ENCODE data around the gene AGTPBP1. TPM values are rescaled to one million over a fixed set of nuclear protein-coding genes. Genes with fewer than 3 reads are reported as not detected.
"Not testable (repeated sequence)": the region's sequence is repeated elsewhere in the genome, so short reads cannot be mapped to it uniquely, and the experiment has no call there.

Gene AGTPBP1
- total RNA-seq, 2 donors from 2014 or later = 11.2 to 11.7 TPM

GRCh38 chr9:85586684-85587083, 155.1 kb downstream of the AGTPBP1 start:
- no peaks in the 10 kb centered on the region for H3K36me3 ChIP-seq
- no peaks in the 10 kb centered on the region for H3K4me1 ChIP-seq
- H3K27me3 ChIP-seq = no peaks in the 10 kb centered on the region
- no peak overlapping the region for H3K27ac ChIP-seq
- H3K4me3 ChIP-seq = no peak overlapping the region
- H3K9me3 ChIP-seq = no peaks in the 10 kb centered on the region
- intact Hi-C loops (cut with DNase I) = no loop called here
- no peak for DNase-seq
- TF ChIP-seq, protein P1, sequence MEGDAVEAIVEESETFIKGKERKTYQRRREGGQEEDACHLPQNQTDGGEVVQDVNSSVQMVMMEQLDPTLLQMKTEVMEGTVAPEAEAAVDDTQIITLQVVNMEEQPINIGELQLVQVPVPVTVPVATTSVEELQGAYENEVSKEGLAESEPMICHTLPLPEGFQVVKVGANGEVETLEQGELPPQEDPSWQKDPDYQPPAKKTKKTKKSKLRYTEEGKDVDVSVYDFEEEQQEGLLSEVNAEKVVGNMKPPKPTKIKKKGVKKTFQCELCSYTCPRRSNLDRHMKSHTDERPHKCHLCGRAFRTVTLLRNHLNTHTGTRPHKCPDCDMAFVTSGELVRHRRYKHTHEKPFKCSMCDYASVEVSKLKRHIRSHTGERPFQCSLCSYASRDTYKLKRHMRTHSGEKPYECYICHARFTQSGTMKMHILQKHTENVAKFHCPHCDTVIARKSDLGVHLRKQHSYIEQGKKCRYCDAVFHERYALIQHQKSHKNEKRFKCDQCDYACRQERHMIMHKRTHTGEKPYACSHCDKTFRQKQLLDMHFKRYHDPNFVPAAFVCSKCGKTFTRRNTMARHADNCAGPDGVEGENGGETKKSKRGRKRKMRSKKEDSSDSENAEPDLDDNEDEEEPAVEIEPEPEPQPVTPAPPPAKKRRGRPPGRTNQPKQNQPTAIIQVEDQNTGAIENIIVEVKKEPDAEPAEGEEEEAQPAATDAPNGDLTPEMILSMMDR (IDR thresholded peaks at IDR 0.05) = no peak
- H3K9ac ChIP-seq (ENCODE audit: low read depth in 2 of 2, low read length in 2 of 2) = no peak overlapping the region

DNA sequence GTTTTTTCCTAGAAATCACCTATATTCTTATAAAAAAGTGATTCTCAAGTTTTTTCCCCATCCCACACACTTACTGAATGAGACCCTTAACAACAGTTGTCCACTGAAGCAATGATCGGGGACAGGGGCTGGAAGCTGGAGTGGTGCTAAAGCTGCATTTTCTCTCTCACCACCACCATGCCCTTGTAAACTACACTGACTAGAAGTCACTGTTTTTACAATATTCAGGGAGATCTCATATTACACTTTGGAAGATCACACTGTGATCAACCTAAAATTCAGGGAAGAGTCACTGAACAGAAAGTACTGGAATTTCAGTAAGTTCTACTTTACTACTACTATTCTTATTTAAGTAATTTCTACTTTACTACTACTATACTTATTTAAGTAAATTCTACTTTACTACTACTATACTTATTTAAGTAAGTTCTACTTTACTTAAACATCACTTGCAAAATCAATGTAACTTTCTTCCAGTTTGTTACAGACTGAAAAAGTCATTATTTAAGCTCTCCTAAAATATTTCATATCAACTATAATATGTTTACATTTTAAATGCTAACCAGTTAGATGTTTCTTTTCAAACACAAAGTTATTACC, 164.3 kb downstream of the AGTPBP1 start:
- no peaks in the 10 kb centered on the region for H3K9me3 ChIP-seq
- H3K9ac ChIP-seq (ENCODE audit: low read depth in 2 of 2, low read length in 2 of 2) = no peak overlapping the region
- no peak overlapping the region for H3K27ac ChIP-seq
- intact Hi-C loops (cut with DNase I) = no loop called here
- H3K4me1 ChIP-seq = no peaks in the 10 kb centered on the region
- no peak overlapping the region for H3K4me3 ChIP-seq
- H3K36me3 ChIP-seq = no peaks in the 10 kb centered on the region
- TF ChIP-seq, protein P1 (IDR thresholded peaks at IDR 0.05) = no peak
- DNase-seq = no peak
- H3K27me3 ChIP-seq = no peaks in the 10 kb centered on the region

GRCh38 chr9:85575868-85576267, 165.9 kb downstream of the AGTPBP1 start:
- no peaks in the 10 kb centered on the region for H3K36me3 ChIP-seq
- intact Hi-C loops (cut with DNase I) = no loop called here
- H3K9me3 ChIP-seq = no peaks in the 10 kb centered on the region
- no peak for DNase-seq
- no peak overlapping the region for H3K27ac ChIP-seq
- no peak overlapping the region for H3K4me3 ChIP-seq
- H3K4me1 ChIP-seq = no peaks in the 10 kb centered on the region
- H3K27me3 ChIP-seq = no peaks in the 10 kb centered on the region
- no peak overlapping the region for H3K9ac ChIP-seq (ENCODE audit: low read depth in 2 of 2, low read length in 2 of 2)
- TF ChIP-seq, protein P1 (IDR thresholded peaks at IDR 0.05) = no peak

- H3K36me3 ChIP-seq; H3K27me3 ChIP-seq; H3K4me3 ChIP-seq; intact Hi-C loops (cut with DNase I); H3K9me3 ChIP-seq; H3K27ac ChIP-seq; DNase-seq; H3K9ac ChIP-seq (ENCODE audit: low read depth in 2 of 2, low read length in 2 of 2); H3K4me1 ChIP-seq: not testable (repeated sequence)
Observed at GRCh38 chr9:85573546-85573945, 168.2 kb downstream of the AGTPBP1 start.

GRCh38 chr9:85572917-85573316, 168.8 kb downstream of the AGTPBP1 start:
- H3K9ac ChIP-seq (ENCODE audit: low read depth in 2 of 2, low read length in 2 of 2); H3K27ac ChIP-seq; DNase-seq; H3K36me3 ChIP-seq; H3K4me3 ChIP-seq; intact Hi-C loops (cut with DNase I); H3K4me1 ChIP-seq; H3K27me3 ChIP-seq; H3K9me3 ChIP-seq: not testable (repeated sequence)

DNA sequence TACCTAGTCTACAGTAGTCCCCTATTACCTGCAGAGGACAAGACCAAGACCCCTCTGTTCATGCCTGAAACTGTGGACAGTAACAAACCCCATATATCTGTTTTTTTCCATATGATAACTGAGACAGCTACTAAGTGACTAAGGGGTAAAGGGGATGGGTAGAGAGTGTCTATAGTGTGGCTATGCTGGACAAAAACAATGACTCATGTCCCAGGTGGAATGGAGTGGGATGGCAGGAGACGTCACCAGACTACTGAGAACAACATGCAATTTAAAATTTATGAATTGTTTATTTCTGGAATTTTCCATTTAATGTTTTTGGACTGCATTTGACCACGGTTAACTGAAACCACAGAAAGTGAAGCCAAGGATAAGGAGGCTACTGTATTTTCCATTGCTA, 171.8 kb downstream of the AGTPBP1 start:
- H3K9me3 ChIP-seq = no peaks in the 10 kb centered on the region
- DNase-seq = no peak

More for the DNA sequence above, 171.8 kb downstream of the AGTPBP1 start:
- Histone ChIP-seq H3K27me3 (no peaks in the 10 kb centered on the region), H3K4me1 (no peaks in the 10 kb centered on the region), H3K9ac (ENCODE audit: low read depth in 2 of 2, low read length in 2 of 2) (no peak overlapping the region), H3K27ac (no peak overlapping the region), H3K36me3 (no peaks in the 10 kb centered on the region), H3K4me3 (no peak overlapping the region)
- TF ChIP-seq, protein P1 (IDR thresholded peaks at IDR 0.05) = no peak
- intact Hi-C loops (cut with DNase I) = no loop called here

Measured in colonic mucosa (tissue), 4 donors.